Mesodermal cell (in vitro differentiated cells): ENCODE measurements around the gene ATP6V1E1.
"Not testable (repeated sequence)": the region's sequence is repeated elsewhere in the genome, so short reads cannot be mapped to it uniquely, and the experiment has no call there.

ENCODE experiments used
- H3K27ac ChIP-seq: 2 replicates; pipeline ENCODE4 v1.7.0; 2013; ENCODE audit warnings: mild to moderate bottlenecking, low read depth, low read length, moderate library complexity; ENCODE audit not compliant: severe bottlenecking
- H3K36me3 ChIP-seq: 2 replicates; pipeline ENCODE4 v1.7.1; 2013; ENCODE audit warnings: mild to moderate bottlenecking, low read length, moderate library complexity; ENCODE audit not compliant: control insufficient read depth, insufficient read depth
- H3K4me1 ChIP-seq: one replicate; pipeline ENCODE4 v1.7.1; 2013; ENCODE audit warnings: mild to moderate bottlenecking, low read length; ENCODE audit not compliant: insufficient read depth, control insufficient read depth, poor library complexity, severe bottlenecking
- H3K4me3 ChIP-seq: 2 replicates; pipeline ENCODE4 v1.7.0; 2013; ENCODE audit warnings: low read length, control low read depth, mild to moderate bottlenecking; ENCODE audit not compliant: insufficient read depth, poor library complexity, severe bottlenecking; ENCODE audit errors: extremely low read depth
- H3K9me3 ChIP-seq: 2 replicates; pipeline ENCODE4 v1.7.1; 2013; ENCODE audit warnings: mild to moderate bottlenecking, low read length, moderate library complexity; ENCODE audit not compliant: control insufficient read depth
- WGBS, 2 experiments: methylation state at CpG; one replicate each; pipeline ENCODE4 v1.1.5; 2013; ENCODE audit warnings: missing lambda C conversion rate in 2 of 2; ENCODE audit not compliant: insufficient coverage in 2 of 2; 5-methylcytosine and 5-hydroxymethylcytosine counted together

ATP6V1E1 gene

GRCh38 chr22:17566776-17567175 lies 61.8 kb downstream of the ATP6V1E1 start:
- 92 to 100% methylated on average over 6 to 8 of the region's 10 CpGs for WGBS, 2 experiments
- Histone ChIP-seq H3K36me3 (no peaks in the 10 kb centered on the region), H3K4me1 (peaks cover 22% of the 10 kb centered on the region), H3K9me3 (no peaks in the 10 kb centered on the region), H3K27ac (no peak overlapping the region), H3K4me3 (no peak overlapping the region)

DNA sequence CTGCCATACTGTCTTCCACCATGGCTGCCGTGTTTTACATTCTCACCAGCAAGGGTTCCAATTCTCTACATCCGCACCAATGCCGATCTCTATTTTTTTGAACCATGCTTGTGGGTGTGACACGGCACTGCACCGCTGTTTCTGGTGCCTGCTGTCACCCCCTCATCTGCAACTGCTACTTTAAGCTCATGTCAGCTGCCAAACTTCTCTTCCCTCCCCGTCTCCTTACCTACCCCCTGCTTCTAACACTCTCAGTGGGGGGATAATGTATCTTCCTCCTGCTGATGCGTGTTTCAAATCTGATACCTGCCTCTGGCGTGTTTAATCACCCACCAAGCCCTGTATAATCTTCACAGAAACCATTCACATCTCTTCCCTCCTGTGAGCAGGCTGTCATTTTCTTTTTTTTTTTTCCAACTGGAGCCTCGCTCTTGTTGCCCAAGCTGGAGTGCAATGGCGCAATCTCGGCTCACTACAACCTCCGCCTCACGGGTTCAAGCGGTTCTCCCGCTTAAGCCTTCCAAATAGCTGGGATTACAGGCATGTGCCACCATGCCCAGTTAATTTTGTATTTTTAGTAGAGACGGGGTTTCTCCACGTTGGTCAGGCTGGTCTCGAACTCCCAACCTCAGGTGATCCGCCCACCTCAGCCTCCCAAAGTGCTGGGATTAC lies 62.4 kb downstream of the ATP6V1E1 start:
- 92 to 96% methylated on average over 13 to 19 of the region's 19 CpGs for WGBS, 2 experiments
- H3K9me3 ChIP-seq, H3K4me3 ChIP-seq, H3K27ac ChIP-seq, H3K36me3 ChIP-seq: not testable (repeated sequence)
- H3K4me1 ChIP-seq, result peaks cover 22% of the 10 kb centered on the region

GRCh38 chr22:17563936-17564391 lies 64.6 kb downstream of the ATP6V1E1 start:
- Histone ChIP-seq H3K4me1 (peaks cover 7% of the 10 kb centered on the region), H3K4me3 (no peak overlapping the region), H3K27ac (no peak overlapping the region), H3K9me3 (no peaks in the 10 kb centered on the region), H3K36me3 (peaks cover 15% of the 10 kb centered on the region)
- 96 to 100% methylated on average over 8 to 10 of the region's 11 CpGs for WGBS, 2 experiments

GRCh38 chr22:17562906-17563870 lies 65.4 kb downstream of the ATP6V1E1 start, which contains the start of gene SLC25A18:
Gene SLC25A18 (plus strand): TSS chr22:17563498. CDS start chr22:17579945, 16,447 bp downstream.
- no peak within 1 kb of the TSS for H3K27ac ChIP-seq
- peaks cover 22% of the 10 kb centered on the region for H3K36me3 ChIP-seq
- H3K4me3 ChIP-seq, result no peak within 1 kb of the TSS
- WGBS, 2 experiments, result 72 to 75% methylated on average over 16 of the region's 17 CpGs
- H3K4me1 ChIP-seq, result peaks cover 7% of the 10 kb centered on the region
- no peaks in the 10 kb centered on the region for H3K9me3 ChIP-seq

DNA sequence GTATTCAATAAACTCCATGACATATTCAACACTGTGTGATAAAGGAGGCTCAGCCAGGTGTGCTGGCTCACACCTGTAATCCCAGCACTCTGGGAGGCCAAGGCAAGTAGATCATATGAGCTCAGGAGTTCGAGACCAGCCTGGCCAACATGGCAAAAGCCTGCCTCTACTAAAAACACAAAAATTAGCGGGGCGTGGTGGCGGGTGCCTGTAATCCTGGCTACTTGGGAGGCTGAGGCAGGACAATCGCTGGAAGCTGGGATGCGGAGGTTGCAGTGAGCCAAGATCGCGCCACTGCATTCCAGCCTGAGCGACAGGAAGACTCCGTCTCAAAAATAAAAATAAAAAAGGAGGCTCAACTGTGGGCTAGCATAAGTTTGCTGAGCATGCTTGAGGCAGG lies 69.4 kb downstream of the ATP6V1E1 start:
- 95 to 98% methylated on average over 8 to 10 of the region's 10 CpGs for WGBS, 2 experiments
- Histone ChIP-seq H3K36me3 (peaks cover 57% of the 10 kb centered on the region), H3K4me1 (peaks cover 7% of the 10 kb centered on the region), H3K27ac (no peak overlapping the region), H3K9me3 (no peaks in the 10 kb centered on the region), H3K4me3 (no peak overlapping the region)

DNA sequence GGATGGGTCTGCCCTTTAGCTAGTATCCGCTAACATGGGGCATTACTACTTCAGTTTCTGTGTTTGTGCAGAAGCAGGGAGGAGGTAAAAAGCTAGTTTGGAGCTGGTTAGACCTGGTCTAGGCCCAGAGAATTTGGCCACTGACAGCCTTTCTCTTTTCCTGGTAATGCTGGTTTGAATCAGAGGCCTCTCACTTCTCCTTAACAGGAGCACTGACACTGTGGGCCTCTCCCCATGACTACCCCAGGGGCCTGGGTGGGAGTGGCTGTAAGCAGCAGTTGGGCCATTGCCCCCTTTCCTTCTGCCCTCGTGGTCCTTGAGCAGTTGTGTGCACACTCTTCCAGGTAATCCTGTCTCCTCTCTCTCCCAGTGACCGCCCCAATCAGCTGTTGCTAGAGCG lies 73.7 kb downstream of the ATP6V1E1 start:
- peaks cover 89% of the 10 kb centered on the region for H3K36me3 ChIP-seq
- H3K4me1 ChIP-seq, result no peaks in the 10 kb centered on the region
- no peaks in the 10 kb centered on the region for H3K9me3 ChIP-seq
- no peak overlapping the region for H3K4me3 ChIP-seq
- 100% methylated on average over 1 to 2 of the region's 4 CpGs for WGBS, 2 experiments
- H3K27ac ChIP-seq, result no peak overlapping the region

- no peaks in the 10 kb centered on the region for H3K9me3 ChIP-seq
- no peak overlapping the region for H3K4me3 ChIP-seq
- 93 to 94% methylated on average over 7 of the region's 7 CpGs for WGBS, 2 experiments
- peaks cover 90% of the 10 kb centered on the region for H3K36me3 ChIP-seq
- H3K27ac ChIP-seq, result no peak overlapping the region
- no peaks in the 10 kb centered on the region for H3K4me1 ChIP-seq
Observed at GRCh38 chr22:17552737-17553136, 75.8 kb downstream of the ATP6V1E1 start.

DNA sequence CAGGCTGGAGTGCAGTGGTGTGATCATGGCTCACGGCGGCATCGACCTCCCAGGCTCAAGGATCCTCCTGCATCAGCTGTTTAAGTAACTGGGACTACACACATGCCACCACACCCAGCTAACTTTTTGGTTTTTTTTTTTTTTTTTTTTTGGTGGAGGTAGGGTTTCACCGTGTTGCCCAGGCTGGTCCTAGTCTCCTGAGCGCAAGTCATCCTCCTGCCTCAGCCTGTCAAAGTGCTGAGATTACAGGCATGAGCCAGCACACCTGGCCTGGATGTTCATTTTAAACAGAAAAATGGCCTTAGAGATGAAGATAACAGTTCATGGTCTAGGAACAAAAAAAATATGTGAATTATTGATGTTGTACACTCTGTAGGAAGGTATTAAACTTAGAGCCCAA lies 78.9 kb downstream of the ATP6V1E1 start:
- 80 to 100% methylated on average over 1 to 2 of the region's 5 CpGs for WGBS, 2 experiments
- Histone ChIP-seq H3K36me3 (peaks cover 87% of the 10 kb centered on the region), H3K27ac (no peak overlapping the region), H3K9me3 (no peaks in the 10 kb centered on the region), H3K4me1 (no peaks in the 10 kb centered on the region), H3K4me3 (no peak overlapping the region)

GRCh38 chr22:17549183-17549582 lies 79.4 kb downstream of the ATP6V1E1 start:
- Histone ChIP-seq H3K27ac (no peak overlapping the region), H3K4me3 (no peak overlapping the region), H3K36me3 (peaks cover 86% of the 10 kb centered on the region), H3K4me1 (no peaks in the 10 kb centered on the region), H3K9me3 (no peaks in the 10 kb centered on the region)
- 97 to 98% methylated on average over 10 of the region's 10 CpGs for WGBS, 2 experiments

DNA sequence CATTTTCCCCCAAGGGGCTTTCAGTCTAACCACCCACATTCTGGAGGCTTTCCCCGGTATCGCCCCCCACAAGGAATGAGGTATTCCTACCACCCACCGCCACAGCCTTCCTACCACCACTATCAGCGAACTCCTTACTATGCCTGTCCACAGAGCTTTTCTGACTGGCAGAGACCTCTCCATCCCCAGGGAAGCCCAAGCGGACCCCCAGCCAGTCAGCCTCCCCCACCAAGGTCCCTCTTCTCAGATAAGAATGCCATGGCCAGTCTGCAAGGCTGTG lies 79.9 kb downstream of the ATP6V1E1 start:
- H3K4me1 ChIP-seq, result no peaks in the 10 kb centered on the region
- 97% methylated on average over 5 of the region's 5 CpGs; no CpG with 5 or more reads in 1 of the 2 experiments for WGBS, 2 experiments
- H3K27ac ChIP-seq, result no peak overlapping the region
- H3K36me3 ChIP-seq, result peaks cover 82% of the 10 kb centered on the region
- no peak overlapping the region for H3K4me3 ChIP-seq
- H3K9me3 ChIP-seq, result no peaks in the 10 kb centered on the region
